Heart right ventricle (tissue), 16 donors: ENCODE measurements around the gene HOXA6. TPM values are rescaled to one million over a fixed set of nuclear protein-coding genes. Genes with fewer than 3 reads are reported as not detected.
A peak's percentile ranks its signal among the peaks of the same experiment; 100 is the strongest.

Experiments
- ATAC-seq, 8 donors: fragments of 200-7000 bp; cut with Tn5 transposase; one replicate each; pipeline ENCODE4 v1.9.1; 2020; ENCODE audit warnings: mild to moderate bottlenecking in 8 of 8, moderate library complexity in 8 of 8, moderate number of reproducible peaks in 1 of 8
- DNase-seq, 2 donors: peaks; one replicate each; pipeline ENCODE4 v3.0.0-alpha.2; 2020
- H3K27ac ChIP-seq, 10 donors: fragments of 200-600 bp; sonication (generic) in 2 of 10; one replicate each; pipeline versions ENCODE4 v1.5.0 to v1.8.0; 2020 to 2022; ENCODE audit warnings: mild to moderate bottlenecking in 3 of 10
- H3K27me3 ChIP-seq, 7 donors: fragments of 200-600 bp; one replicate each; pipeline ENCODE4 v1.8.0; 2021 to 2022; ENCODE audit warnings: mild to moderate bottlenecking in 2 of 7
- H3K36me3 ChIP-seq, 9 donors: fragments of 200-600 bp; sonication (generic) in 1 of 9; one replicate each; pipeline versions ENCODE4 v1.5.0 to v1.8.0; 2020 to 2022; ENCODE audit warnings: mild to moderate bottlenecking in 2 of 9
- H3K4me1 ChIP-seq, 9 donors: fragments of 200-600 bp; sonication (generic) in 1 of 9; one replicate each; pipeline versions ENCODE4 v1.5.0 to v1.8.0; 2020 to 2022; ENCODE audit warnings: mild to moderate bottlenecking in 4 of 9
- H3K4me3 ChIP-seq, 10 donors: fragments of 200-600 bp; sonication (generic) in 2 of 10; one replicate each; pipeline versions ENCODE4 v1.5.0 to v1.8.0; 2020 to 2022; ENCODE audit warnings: mild to moderate bottlenecking in 7 of 10, moderate library complexity in 2 of 10
- H3K9me3 ChIP-seq, 11 donors: fragments of 200-600 bp in 10 of 11; sonication (generic) in 2 of 11; one replicate each; pipeline versions ENCODE4 v1.5.0 to v1.8.0; 2013 to 2022; ENCODE audit warnings: mild to moderate bottlenecking in 2 of 11, control low read depth in 1 of 11, moderate library complexity in 1 of 11
- WGBS, 2 donors: extraction: QIAGEN DNeasy Blood & Tissue Kit; methylation state at CpG; one replicate each; pipeline ENCODE4 v1.1.7; 2013; ENCODE audit warnings: inconsistent platforms in 1 of 2; 5-methylcytosine and 5-hydroxymethylcytosine counted together
- intact Hi-C, 10 donors: fragments of 100-400 bp; cut with DNase I; formaldehyde crosslinking; loops; one replicate each; pipeline versions ENCODE4 v1.11.1 to v1.14.2; 2022
- polyA plus RNA-seq, 2 donors: library from polyadenylated mRNA; stranded (reverse); fragments of 200-250 nt; gene quantifications; one replicate each; pipeline ENCODE4 v1.2.3, GENCODE V29; 2013
- total RNA-seq, 10 donors: library from RNA; stranded (reverse); fragmentation: NEBNext Ultra II Directional in 3 of 10; extraction: Animal tissue kit (Norgen Biotek cat#: 25700) in 3 of 10; gene quantifications; one replicate each; pipeline versions ENCODE4 v1.2.1 to v1.2.4, GENCODE V29; 2021 to 2023
- TF ChIP-seq, protein P1 (sequence below), 9 donors: fragments of 200-600 bp; sonication (generic) in 2 of 9; IDR thresholded peaks; one replicate each; pipeline versions ENCODE4 v1.5.0 to v1.8.0; 2021 to 2022; ENCODE audit warnings: antibody characterized with exemption in 9 of 9, mild to moderate bottlenecking in 5 of 9, moderate library complexity in 1 of 9
- donor health status: Arrhythmogenic right ventricular cardiomyopathy.
- donor health status: ischemic (EF 13 %, LVEDD 7.1; RV severe dilation, severe dysfunction).
- donor health status: healthy with polysubstance abuse.
- donor health status: DM: no; HTN: yes; CAD: no.
- donor health status: DM: no; HTN: no; CAD: no.
- donor health status: ischemic (EF 25% LVEDD 6.9; RV normal size, moderate dysfunction).
- donor health status: ischemic (EF 25% LVEDD 5.7; RV mildly dilated, moderate dysfunction).
- donor health status: healthy.
- donor health status: DM: yes; HTN: yes; CAD: no.
- donor health status: Ischemic cardiomyopathy.
- donor health status: ischemic (EF 35%, LVEDD 5.7; RV mildly dilated, moderate dysfunction).
- donor health status: nonischemic (EF 11% LVEDD 7.7; RV severe dilation, severe dysfunction).
- donor health status: DM: yes; HTN: yes; CAD: no.
- donor health status: PGD.
- donor health status: ischemic (EF 29% LVEDD 5.4; RV normal size, mild dysfunction).
- donor health status: nonischemic (EF 23%, LVEDD 6.1; RV moderate dilation, normal function).

Gene HOXA6
- total and polyA plus RNA-seq, 12 donors, result not detected

DNA sequence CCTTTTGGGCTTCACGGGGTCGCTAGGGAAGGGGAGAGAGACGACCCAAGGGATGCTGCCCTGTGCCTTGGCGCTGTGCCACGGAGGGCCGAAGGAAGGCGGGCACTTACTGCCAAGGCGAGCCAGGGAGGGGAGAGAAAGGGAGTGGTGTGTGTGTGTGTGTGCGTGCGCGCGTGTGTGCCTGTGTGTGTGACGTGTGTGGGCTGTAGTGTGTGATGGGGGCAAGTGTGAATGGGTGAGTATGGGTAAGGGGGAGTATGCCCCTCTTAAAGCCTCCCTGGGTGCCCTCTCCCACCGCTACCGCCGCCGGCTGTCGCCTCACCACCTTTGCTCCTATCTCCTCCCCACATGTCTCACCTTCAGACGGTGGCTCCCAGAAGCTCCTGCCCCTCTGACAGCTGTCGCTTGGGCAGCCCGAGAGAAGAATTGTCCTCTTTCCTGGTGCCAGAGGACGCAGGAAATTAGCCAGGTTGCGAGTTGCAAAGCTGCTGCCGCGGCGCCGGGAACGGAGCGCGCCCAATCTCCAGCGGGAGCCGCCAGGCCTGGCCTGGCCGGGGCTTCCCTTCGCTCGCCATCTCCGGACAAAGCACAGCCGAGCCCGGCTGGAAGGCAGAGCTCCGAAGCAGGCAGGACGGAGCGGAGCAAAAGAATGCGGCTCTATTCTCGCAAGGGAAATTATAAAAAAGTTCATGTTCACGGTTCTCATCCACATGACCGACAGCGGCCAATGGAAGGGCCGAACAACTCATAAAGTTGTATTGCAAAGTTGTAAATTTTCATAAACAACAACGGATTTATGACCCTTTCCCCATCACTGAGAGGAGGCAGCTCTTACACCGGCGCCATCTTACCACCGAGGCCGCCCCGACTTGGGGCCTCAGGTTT lies 4.6 kb upstream of the HOXA6 start, which contains the start of gene HOXA3:
Gene HOXA3, minus strand, starts transcription at position 653 of the 885 bp plus-strand sequence. CDS start 41,943 bp downstream, outside the sequence.
- peaks cover 0 to 70% (median 39%) of the 10 kb centered on the region in 9 donors for H3K4me1 ChIP-seq
- peak within 1 kb of the TSS in 1 of 10 donors; percentile 41 for H3K4me3 ChIP-seq
- DNase-seq (no peak), ATAC-seq (no peak)
- peaks cover 0 to 8% (median 0%) of the 10 kb centered on the region in 9 donors for H3K36me3 ChIP-seq
- no peak within 1 kb of the TSS for H3K27ac ChIP-seq
- H3K27me3 ChIP-seq, result peaks cover 75 to 100% (median 100%) of the 10 kb centered on the region in 7 donors
- H3K9me3 ChIP-seq, result no peaks in the 10 kb centered on the region
- intact Hi-C loops, result loop anchor here in 4 of 10 donors (10.0 kb wide), 4 partner anchors 297 to 1297 kb away; no protein-coding TSS in a partner anchor
- TF ChIP-seq, protein P1, sequence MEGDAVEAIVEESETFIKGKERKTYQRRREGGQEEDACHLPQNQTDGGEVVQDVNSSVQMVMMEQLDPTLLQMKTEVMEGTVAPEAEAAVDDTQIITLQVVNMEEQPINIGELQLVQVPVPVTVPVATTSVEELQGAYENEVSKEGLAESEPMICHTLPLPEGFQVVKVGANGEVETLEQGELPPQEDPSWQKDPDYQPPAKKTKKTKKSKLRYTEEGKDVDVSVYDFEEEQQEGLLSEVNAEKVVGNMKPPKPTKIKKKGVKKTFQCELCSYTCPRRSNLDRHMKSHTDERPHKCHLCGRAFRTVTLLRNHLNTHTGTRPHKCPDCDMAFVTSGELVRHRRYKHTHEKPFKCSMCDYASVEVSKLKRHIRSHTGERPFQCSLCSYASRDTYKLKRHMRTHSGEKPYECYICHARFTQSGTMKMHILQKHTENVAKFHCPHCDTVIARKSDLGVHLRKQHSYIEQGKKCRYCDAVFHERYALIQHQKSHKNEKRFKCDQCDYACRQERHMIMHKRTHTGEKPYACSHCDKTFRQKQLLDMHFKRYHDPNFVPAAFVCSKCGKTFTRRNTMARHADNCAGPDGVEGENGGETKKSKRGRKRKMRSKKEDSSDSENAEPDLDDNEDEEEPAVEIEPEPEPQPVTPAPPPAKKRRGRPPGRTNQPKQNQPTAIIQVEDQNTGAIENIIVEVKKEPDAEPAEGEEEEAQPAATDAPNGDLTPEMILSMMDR (IDR thresholded peaks at IDR 0.05), result no peak
- WGBS, 2 donors, result 5% methylated on average over 53 of the region's 53 CpGs

DNA sequence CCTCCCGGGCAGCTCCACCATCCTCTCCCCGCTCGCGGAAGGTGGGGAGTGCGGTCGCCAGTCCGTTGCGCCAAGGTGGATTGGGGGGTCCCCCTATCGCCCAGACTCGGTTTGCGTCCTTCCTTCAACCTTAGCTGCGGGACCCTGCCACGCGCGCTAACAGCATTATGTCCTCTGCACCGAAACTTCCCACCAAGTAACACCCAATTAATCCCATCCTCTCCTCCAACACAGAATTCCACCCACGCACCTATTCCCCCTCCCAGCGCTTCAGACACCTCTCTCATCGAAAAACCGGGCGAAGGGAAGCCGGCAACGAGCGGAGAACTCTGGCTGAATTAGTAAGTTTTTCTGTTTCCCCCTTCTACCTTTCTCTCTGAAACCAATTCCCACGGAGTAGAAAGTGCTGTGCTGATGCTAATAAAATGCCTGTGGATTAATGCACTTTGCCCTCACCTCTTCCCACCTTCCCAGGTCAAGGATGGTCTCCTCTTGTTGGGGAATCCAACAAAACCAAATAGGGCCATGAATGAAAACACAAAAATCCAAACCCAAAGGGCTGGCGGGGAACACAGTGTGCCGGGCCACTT lies 3.9 kb upstream of the HOXA6 start:
- Histone ChIP-seq H3K36me3 (peaks cover 0 to 5% (median 0%) of the 10 kb centered on the region in 9 donors), H3K4me1 (peaks cover 0 to 65% (median 37%) of the 10 kb centered on the region in 9 donors), H3K27ac (no peak overlapping the region), H3K27me3 (peaks cover 68 to 100% (median 100%) of the 10 kb centered on the region in 7 donors), H3K9me3 (no peaks in the 10 kb centered on the region), H3K4me3 (peak overlapping the region in 9 of 10 donors; percentile 16 to 47 (median 30))
- DNase-seq, result no peak
- ATAC-seq, result no peak
- TF ChIP-seq, protein P1 (IDR thresholded peaks at IDR 0.05), result no peak
- 1 to 6% methylated on average over 27 of the region's 27 CpGs for WGBS, 2 donors
- intact Hi-C loops, result loop anchor here in 4 of 10 donors (10.0 kb wide), 4 partner anchors 297 to 1297 kb away; no protein-coding TSS in a partner anchor

DNA sequence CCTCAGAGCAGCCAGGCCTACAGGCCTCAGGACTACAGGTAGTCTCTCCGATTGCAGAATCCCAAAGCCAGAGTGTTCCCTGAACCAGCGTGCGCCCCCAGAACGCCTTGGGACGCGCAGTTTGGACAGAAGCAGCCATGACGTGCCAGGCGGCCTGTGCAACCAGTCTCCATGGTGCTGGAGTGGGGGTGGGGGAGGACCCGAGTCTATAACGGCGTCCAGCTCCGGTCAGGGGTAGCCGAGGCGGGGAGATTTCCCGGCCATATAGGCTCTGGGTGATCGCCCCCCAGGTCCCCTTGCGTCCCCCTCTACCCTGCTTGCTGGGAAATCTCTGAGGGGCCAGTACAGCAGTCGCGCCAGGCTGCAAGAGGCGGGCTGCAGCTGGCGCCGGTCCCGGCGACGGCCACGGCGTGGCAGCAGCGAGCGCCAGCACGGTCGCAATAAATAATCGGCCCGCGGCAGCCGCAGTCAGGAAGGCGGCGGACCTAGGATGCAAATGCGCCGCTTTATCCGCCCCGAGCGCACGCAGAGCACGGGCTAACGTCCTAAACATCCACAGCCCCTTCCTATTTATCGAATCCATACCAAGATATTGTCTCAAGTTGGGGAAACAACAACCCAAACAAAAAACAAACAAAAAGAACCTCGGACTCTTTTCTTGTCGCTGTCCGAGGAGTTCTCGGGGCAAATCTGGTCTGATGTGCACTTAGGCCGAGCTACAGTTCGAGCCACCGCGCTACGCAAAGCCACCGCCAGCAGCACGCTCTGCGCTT lies 3.2 kb upstream of the HOXA6 start:
- no peaks in the 10 kb centered on the region for H3K36me3 ChIP-seq
- WGBS, 2 donors, result 1 to 2% methylated on average over 58 of the region's 58 CpGs
- peaks cover 63 to 100% (median 100%) of the 10 kb centered on the region in 7 donors for H3K27me3 ChIP-seq
- ATAC-seq (peak; percentile 62 to 85 (median 78)), DNase-seq (peak in 1 of 2 donors; percentile 66)
- TF ChIP-seq, protein P1 (IDR thresholded peaks at IDR 0.05), result peak; percentile 60 to 87 (median 80)
- H3K4me3 ChIP-seq, result peak overlapping the region in 9 of 10 donors; percentile 16 to 47 (median 30)
- no peaks in the 10 kb centered on the region for H3K9me3 ChIP-seq
- no peak overlapping the region for H3K27ac ChIP-seq
- intact Hi-C loops, result loop anchor here in 4 of 10 donors (10.0 kb wide), 4 partner anchors 296 to 1296 kb away; no protein-coding TSS in a partner anchor
- H3K4me1 ChIP-seq, result peaks cover 0 to 58% (median 31%) of the 10 kb centered on the region in 9 donors
